GM12892 (cell line): ENCODE data around the gene INPP5A.
"Not testable (repeated sequence)": the region's sequence is repeated elsewhere in the genome, so short reads cannot be mapped to it uniquely, and the experiment has no call there.

ENCODE experiments used
- DNase-seq: peaks from one replicate; pipeline ENCODE4 v3.0.0; 2011; ENCODE audit not compliant: insufficient read length
- FAIRE-seq: peaks from 2 replicates; lab custom pipeline; 2011; peaks lifted over from hg19 to GRCh38; lab: Jason Lieb, UNC
- POLR2A ChIP-seq: IDR thresholded peaks from 2 replicates; pipeline ENCODE4 v1.6.1; 2011; ENCODE audit warnings: low read depth, low read length, control low read depth
- POLR2AphosphoS5 ChIP-seq: IDR thresholded peaks from 2 replicates; pipeline ENCODE4 v1.6.1; 2011; ENCODE audit warnings: low read depth, low read length, control low read depth
- TAF1 ChIP-seq: IDR thresholded peaks from 2 replicates; pipeline ENCODE4 v1.6.1; 2011; ENCODE audit warnings: low read depth, mild to moderate bottlenecking, control low read depth, low read length, borderline replicate concordance

Gene INPP5A

GRCh38 chr10:132596742-132597279, 59.2 kb downstream of the INPP5A start:
- TF ChIP-seq TAF1: no peak
- no peak for TF ChIP-seq POLR2A
- no peak for TF ChIP-seq POLR2AphosphoS5
- DNase-seq (no peak), FAIRE-seq (no peak)

- DNase-seq: no peak
- no peak for FAIRE-seq
- TF ChIP-seq POLR2A (no peak), TAF1 (no peak), POLR2AphosphoS5 (no peak)
Measured at GRCh38 chr10:132597654-132598053, 60.1 kb downstream of the INPP5A start.

DNA sequence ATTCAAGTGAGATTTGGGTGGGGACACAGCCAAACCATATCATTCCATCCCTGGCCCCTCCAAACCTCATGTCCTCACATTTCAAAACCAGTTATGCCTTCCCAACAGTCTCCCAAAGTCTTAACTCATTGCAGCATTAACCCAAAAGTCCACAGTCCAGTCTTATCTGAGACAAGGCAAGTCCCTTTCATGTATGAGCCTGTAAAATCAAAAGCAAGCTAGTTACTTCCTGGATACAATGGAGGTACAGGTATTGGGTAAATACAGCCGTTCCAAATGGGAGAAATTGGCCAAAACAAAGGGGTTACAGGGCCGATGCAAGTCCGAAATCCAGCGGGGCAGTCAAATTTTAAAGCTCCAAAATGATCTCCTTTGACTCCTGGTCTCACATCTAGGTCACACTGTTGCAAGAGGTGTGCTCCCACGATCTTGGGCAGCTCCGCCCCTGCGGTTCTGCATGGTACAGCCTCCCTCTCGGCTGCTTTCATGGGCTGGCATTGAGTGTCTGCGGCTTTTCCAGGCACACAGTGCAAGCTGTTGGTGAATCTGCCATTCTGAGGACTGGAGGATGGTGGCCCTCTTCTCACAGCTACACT, 61.5 kb downstream of the INPP5A start:
- DNase-seq, FAIRE-seq: not testable (repeated sequence)

- FAIRE-seq (no peak), DNase-seq (no peak)
- no peak for TF ChIP-seq POLR2A
- no peak for TF ChIP-seq TAF1
- TF ChIP-seq POLR2AphosphoS5: no peak
Measured at GRCh38 chr10:132599732-132600131, 62.1 kb downstream of the INPP5A start.

GRCh38 chr10:132600416-132600815, 62.8 kb downstream of the INPP5A start:
- no peak for FAIRE-seq
- DNase-seq: no peak
- no peak for TF ChIP-seq POLR2AphosphoS5
- no peak for TF ChIP-seq POLR2A
- no peak for TF ChIP-seq TAF1

GRCh38 chr10:132601567-132601966, 64.0 kb downstream of the INPP5A start:
- DNase-seq (no peak), FAIRE-seq (no peak)
- TF ChIP-seq POLR2A: no peak
- TF ChIP-seq TAF1: no peak

- DNase-seq: no peak
- TF ChIP-seq POLR2A (no peak), TAF1 (no peak), POLR2AphosphoS5 (no peak)
- no peak for FAIRE-seq
Measured at GRCh38 chr10:132602614-132603013, 65.0 kb downstream of the INPP5A start.

DNA sequence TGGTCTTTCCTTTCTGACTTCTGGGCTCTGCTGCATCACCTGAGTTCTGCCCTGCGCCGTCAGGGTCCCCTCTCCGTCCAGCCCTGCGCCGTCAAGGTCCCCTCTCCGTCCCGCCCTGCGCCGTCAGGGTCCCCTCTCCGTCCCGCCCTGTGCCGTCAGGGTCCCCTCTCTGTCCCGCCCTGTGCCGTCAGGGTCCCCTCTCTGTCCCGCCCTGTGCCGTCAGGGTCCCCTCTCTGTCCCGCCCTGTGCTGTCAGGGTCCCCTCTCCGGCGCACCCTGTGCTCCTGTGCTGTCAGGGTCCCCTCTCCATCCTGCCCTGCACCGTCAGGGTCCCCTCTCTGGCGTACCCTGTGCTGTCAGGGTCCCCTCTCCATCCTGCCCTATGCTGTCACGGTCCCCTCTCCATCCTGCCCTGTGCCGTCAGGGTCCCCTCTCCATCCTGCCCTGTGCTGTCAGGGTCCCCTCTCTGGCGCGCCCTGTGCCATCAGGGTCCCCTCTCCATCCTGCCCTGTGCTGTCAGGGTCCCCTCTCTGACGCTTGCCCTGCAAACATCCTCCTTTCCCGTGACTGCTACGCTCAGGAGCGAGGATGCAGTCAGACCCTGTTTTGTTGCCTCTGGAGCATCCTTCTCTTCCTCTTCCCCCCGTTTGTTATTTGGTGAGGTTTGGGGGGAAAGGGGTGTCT, 66.4 kb downstream of the INPP5A start:
- no peak for FAIRE-seq
- no peak for TF ChIP-seq POLR2AphosphoS5
- no peak for TF ChIP-seq POLR2A
- no peak for TF ChIP-seq TAF1
- DNase-seq: no peak

DNA sequence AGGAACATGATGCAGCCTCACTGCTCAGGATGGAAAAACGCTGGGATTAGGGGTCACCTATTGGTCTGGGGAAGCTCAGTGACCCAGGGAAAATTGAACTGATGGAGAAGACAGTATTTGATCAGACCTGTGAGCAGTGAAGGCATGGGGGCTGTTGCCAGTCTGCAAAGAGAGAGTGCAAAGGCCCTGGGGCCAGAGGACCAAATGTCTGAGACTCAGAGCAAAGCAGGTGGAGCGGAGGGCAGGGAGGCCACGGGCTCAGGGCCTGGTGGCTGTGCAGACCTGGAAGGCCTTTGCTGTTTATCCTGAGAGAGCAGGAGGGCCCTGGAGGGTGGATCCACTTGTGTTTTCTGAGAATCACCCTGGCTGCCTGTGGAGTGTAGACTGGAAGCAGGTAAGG, 67.1 kb downstream of the INPP5A start:
- no peak for DNase-seq
- TF ChIP-seq POLR2A (no peak), TAF1 (no peak), POLR2AphosphoS5 (no peak)
- no peak for FAIRE-seq

- TF ChIP-seq TAF1 (no peak), POLR2A (no peak), POLR2AphosphoS5 (no peak)
- FAIRE-seq: no peak
- DNase-seq: no peak
Measured at GRCh38 chr10:132605390-132605789, 67.8 kb downstream of the INPP5A start.

- DNase-seq: no peak
- TF ChIP-seq TAF1 (no peak), POLR2AphosphoS5 (no peak), POLR2A (no peak)
Measured at GRCh38 chr10:132606031-132606491, 68.5 kb downstream of the INPP5A start.

More at GRCh38 chr10:132606031-132606491, 68.5 kb downstream of the INPP5A start:
- no peak for FAIRE-seq
